Spleen (tissue), 13 donors: ENCODE results near the gene DPF3. TPM values are rescaled to one million over a fixed set of nuclear protein-coding genes. Genes with fewer than 3 reads are reported as not detected.

Experiments used
- DNase-seq: peaks from one replicate; pipeline ENCODE4 v3.0.0-alpha.2; 2020
- H3K27ac ChIP-seq, 8 donors: fragments of 200-600 bp; sonication (generic) in 7 of 8; 1 replicate in 4 of 8; 2 replicates in 4 of 8; pipeline versions ENCODE4 v1.5.0 to v1.8.0; 2016 to 2021; ENCODE audit warnings: inconsistent platforms in 4 of 8, mild to moderate bottlenecking in 4 of 8, moderate library complexity in 1 of 8
- H3K27me3 ChIP-seq, 7 donors: fragments of 200-600 bp; sonication (generic) in 6 of 7; replicated peaks in 1 of 7; 1 replicate in 4 of 7; 2 replicates in 3 of 7; pipeline versions ENCODE4 v1.5.0 to v1.8.0; 2016 to 2021; ENCODE audit warnings: inconsistent platforms in 3 of 7, mild to moderate bottlenecking in 1 of 7
- H3K36me3 ChIP-seq, 6 donors: fragments of 200-600 bp; sonication (generic) in 5 of 6; 1 replicate in 4 of 6; 2 replicates in 2 of 6; pipeline versions ENCODE4 v1.5.0 to v1.8.0; 2016 to 2021; ENCODE audit warnings: inconsistent platforms in 2 of 6
- H3K4me1 ChIP-seq, 6 donors: fragments of 200-600 bp; sonication (generic) in 5 of 6; 1 replicate in 3 of 6; 2 replicates in 3 of 6; pipeline versions ENCODE4 v1.5.0 to v1.8.0; 2016 to 2021; ENCODE audit warnings: inconsistent platforms in 3 of 6
- H3K4me3 ChIP-seq, 8 donors: fragments of 200-600 bp; sonication (generic) in 7 of 8; 1 replicate in 4 of 8; 2 replicates in 4 of 8; pipeline versions ENCODE4 v1.5.0 to v1.8.0; 2016 to 2021; ENCODE audit warnings: inconsistent platforms in 4 of 8, mild to moderate bottlenecking in 4 of 8, moderate library complexity in 2 of 8
- H3K9me3 ChIP-seq, 8 donors: fragments of 200-600 bp; sonication (generic) in 7 of 8; 1 replicate in 4 of 8; 2 replicates in 4 of 8; pipeline versions ENCODE4 v1.5.0 to v1.8.0; 2016 to 2021; ENCODE audit warnings: inconsistent platforms in 4 of 8
- POLR2A ChIP-seq, 3 donors: fragments of 450-650 bp; IDR thresholded peaks; one replicate each; pipeline ENCODE4 v1.5.1; 2017; ENCODE audit warnings: antibody characterized with exemption in 3 of 3, mild to moderate bottlenecking in 1 of 3
- POLR2AphosphoS5 ChIP-seq, 3 donors: sonication (generic); formaldehyde crosslinking; IDR thresholded peaks; one replicate each; pipeline ENCODE4 v1.5.1; 2017; ENCODE audit warnings: antibody characterized with exemption in 3 of 3
- WGBS, 5 donors: extraction: QIAGEN DNeasy Blood & Tissue Kit in 3 of 5; methylation state at CpG; one replicate each; pipeline versions ENCODE4 v1.1.5 to v1.1.7; 2013 to 2018; 5-methylcytosine and 5-hydroxymethylcytosine counted together
- intact Hi-C: fragments of 100-400 bp; cut with DNase I; formaldehyde crosslinking; loops from one replicate; pipeline ENCODE4 v1.15.0; 2023; ENCODE audit warnings: low total_unique reads
- long read RNA-seq, 2 donors: transcript quantifications; one replicate each; lab custom pipeline, GENCODE V29; 2026
- polyA plus RNA-seq, 3 donors: library from polyadenylated mRNA; stranded (reverse); fragments of 200-250 nt; gene quantifications; one replicate each; pipeline ENCODE4 v1.2.1, GENCODE V29; 2013
- total RNA-seq, 7 donors: library from RNA; depleted of rRNA in 3 of 7; stranded (reverse); fragments of >200 nt in 3 of 7; fragmentation: NEBNext Ultra II Directional in 4 of 7; extraction: Animal tissue kit (Norgen Biotek cat#: 25700) in 4 of 7; gene quantifications; one replicate each; pipeline versions ENCODE4 v1.1.0 to v1.2.1, GENCODE V29; 2016 to 2021
- TF ChIP-seq, protein P1 (sequence below), 11 experiments: fragments of 200-600 bp in 7 of 11; fragments of 450-650 bp in 4 of 11; sonication (generic) in 4 of 11; IDR thresholded peaks in 8 of 11; conservative IDR thresholded peaks in 3 of 11; 1 replicate in 7 of 11; 2 replicates in 4 of 11; pipeline versions ENCODE4 v1.4.0 to v1.8.0; 2016 to 2021; ENCODE audit warnings: antibody characterized with exemption in 11 of 11, inconsistent platforms in 4 of 11, mild to moderate bottlenecking in 1 of 11
- donor health status: healthy with polysubstance abuse.
- donor health status: DM: no; HTN: no; CAD: no; lungs with moderate emphysema.
- donor health status: DM: no; HTN: no; CAD: no.
- donor health status: Bipolar disorder and iron deficiency.
- donor health status: healthy.
- donor health status: DM: no; HTN: no; CAD: no.
- donor health status: DM: yes; HTN: yes; CAD: no.

DPF3 gene
- total RNA-seq (1 to 10 TPM; 2.5 to 8.9 (median 3.5) TPM), polyA plus RNA-seq (1 to 10 TPM in 2 of 3 donors, under 1 TPM in 1; 0.76 to 1.2 (median 1.1) TPM)
- long read RNA-seq, donor 1 = 0 reads
- long read RNA-seq, donor 2 = 0 reads

DNA sequence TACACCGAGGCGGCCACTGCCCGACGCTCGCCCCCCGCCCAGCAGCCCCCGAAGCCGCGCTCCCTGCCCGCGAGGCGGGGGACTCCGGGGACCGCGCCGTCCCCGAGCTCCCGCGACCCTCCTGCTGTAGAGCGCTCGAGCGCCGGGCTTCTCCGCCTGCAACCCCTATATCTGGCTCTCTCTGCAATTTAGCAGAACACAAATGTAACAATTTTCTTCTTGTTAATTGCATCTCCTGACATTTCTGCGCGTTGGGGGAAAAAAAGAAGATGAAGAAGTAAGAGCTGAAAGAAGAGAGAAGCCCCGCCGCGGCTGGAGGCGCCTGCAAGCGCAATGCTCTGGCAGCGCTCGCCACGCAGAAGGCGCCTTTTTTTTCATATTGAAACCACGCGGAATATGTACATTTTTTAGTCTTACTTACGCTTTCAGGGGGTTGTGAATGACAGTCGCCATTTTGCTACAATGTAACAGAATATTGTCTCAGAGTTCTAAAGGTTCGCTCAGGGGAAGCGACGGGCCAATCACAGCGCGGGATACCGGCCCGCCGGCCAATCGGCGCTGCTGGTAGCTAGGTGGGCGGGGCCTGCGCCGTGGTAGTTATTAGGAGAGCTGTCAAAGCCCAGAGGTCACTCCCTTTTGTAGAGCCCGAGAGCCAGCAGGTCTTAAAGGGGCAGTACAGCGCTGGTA, at the start of gene DPF3:
Gene DPF3 (minus strand): TSS at position 466 of the 687 bp plus-strand sequence. CDS start 13 bp downstream, at position 453.
- peak; percentile 96 for DNase-seq
- Histone ChIP-seq H3K4me1 (peaks cover 11 to 40% (median 27%) of the 10 kb centered on the region in 6 donors), H3K9me3 (no peaks in the 10 kb centered on the region), H3K27me3 (peaks cover 0 to 76% (median 22%) of the 10 kb centered on the region in 7 donors), H3K36me3 (no peaks in the 10 kb centered on the region), H3K4me3 (peak within 1 kb of the TSS; percentile 68 to 97 (median 91)), H3K27ac (peak within 1 kb of the TSS in 5 of 8 donors; percentile 41 to 70 (median 63))
- intact Hi-C loops = loop anchor here (10.0 kb wide), 1 partner anchor 279 kb away; no protein-coding TSS in a partner anchor
- 0 to 1% (median 0%) methylated on average over 40 to 54 of the region's 54 CpGs for WGBS, 5 donors
- TF ChIP-seq POLR2AphosphoS5 (IDR thresholded peaks at IDR 0.05) = peak; percentile 66 to 87 (median 80)
- TF ChIP-seq, protein P1, sequence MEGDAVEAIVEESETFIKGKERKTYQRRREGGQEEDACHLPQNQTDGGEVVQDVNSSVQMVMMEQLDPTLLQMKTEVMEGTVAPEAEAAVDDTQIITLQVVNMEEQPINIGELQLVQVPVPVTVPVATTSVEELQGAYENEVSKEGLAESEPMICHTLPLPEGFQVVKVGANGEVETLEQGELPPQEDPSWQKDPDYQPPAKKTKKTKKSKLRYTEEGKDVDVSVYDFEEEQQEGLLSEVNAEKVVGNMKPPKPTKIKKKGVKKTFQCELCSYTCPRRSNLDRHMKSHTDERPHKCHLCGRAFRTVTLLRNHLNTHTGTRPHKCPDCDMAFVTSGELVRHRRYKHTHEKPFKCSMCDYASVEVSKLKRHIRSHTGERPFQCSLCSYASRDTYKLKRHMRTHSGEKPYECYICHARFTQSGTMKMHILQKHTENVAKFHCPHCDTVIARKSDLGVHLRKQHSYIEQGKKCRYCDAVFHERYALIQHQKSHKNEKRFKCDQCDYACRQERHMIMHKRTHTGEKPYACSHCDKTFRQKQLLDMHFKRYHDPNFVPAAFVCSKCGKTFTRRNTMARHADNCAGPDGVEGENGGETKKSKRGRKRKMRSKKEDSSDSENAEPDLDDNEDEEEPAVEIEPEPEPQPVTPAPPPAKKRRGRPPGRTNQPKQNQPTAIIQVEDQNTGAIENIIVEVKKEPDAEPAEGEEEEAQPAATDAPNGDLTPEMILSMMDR (IDR thresholded peaks at IDR 0.05 in 8 of 11, conservative IDR thresholded peaks at IDR 0.05 in 3 of 11) = no peak

DNA sequence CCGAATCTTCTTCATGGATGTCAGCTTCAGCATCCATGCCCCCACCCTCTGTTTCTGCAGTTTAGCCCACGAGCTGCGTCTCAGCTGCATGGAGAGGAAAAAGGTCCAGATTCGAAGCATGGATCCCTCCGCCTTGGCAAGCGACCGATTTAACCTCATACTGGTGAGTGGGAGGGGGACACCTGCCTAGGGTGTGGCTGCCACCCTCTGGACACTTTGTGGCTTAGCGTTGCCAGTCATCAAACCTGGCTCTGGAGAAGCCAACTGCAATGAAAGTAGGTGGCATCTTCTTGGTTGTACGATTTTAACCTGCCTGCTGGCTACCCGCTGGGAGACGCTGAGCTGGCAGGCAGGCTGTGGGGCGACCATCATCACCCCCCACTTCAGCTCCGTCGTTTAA, 49.0 kb upstream of the DPF3 start:
- Histone ChIP-seq H3K36me3 (peaks cover 0 to 99% (median 66%) of the 10 kb centered on the region in 6 donors), H3K27me3 (no peaks in the 10 kb centered on the region), H3K9me3 (no peaks in the 10 kb centered on the region), H3K27ac (no peak overlapping the region), H3K4me1 (peaks cover 0 to under 1% (median 0%) of the 10 kb centered on the region in 6 donors), H3K4me3 (no peak overlapping the region)
- WGBS, 5 donors = 92 to 100% (median 95%) methylated on average over 3 to 14 of the region's 14 CpGs
- no peak for TF ChIP-seq POLR2A (IDR thresholded peaks at IDR 0.05)
- TF ChIP-seq POLR2AphosphoS5 (IDR thresholded peaks at IDR 0.05) = no peak
- peak; percentile 49 for DNase-seq
- intact Hi-C loops = no loop called here

DNA sequence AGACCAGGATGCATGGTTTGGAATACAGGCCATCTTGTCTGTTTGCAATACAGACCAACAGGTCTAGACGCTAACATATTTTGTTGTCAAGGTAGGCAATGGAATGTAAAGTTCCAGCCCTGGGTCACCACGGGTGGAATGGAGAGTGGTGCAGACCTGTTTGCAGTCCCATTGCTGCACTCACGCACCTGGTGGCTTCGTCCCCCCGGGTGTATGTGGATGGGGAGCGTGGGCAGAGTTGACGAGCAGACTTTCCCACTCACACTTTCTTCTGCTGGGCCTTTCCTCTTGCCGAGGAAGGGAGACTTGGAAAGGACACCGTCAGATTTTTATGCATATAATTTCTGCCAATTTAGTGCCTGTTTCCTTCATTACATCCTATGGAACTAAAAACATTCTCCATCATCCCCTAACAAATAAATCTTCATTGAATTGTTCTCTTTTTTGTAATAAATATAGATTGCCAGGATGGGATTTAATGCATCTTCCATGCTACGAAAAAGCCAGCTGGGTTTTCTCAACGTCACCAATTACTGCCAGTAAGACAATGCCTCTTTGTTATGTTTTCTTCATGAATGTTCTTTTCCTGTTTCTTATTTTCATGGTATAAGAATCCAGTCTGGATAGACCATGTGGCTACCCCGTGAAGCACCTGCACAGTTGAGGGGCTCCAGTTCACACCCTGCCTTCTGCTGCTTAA, 47.5 kb upstream of the DPF3 start:
- Histone ChIP-seq H3K4me3 (no peak overlapping the region), H3K36me3 (peaks cover 0 to 87% (median 59%) of the 10 kb centered on the region in 6 donors), H3K9me3 (no peaks in the 10 kb centered on the region), H3K27me3 (no peaks in the 10 kb centered on the region), H3K4me1 (peaks cover 0 to 4% (median 0%) of the 10 kb centered on the region in 6 donors), H3K27ac (no peak overlapping the region)
- TF ChIP-seq POLR2AphosphoS5 (IDR thresholded peaks at IDR 0.05) (no peak), POLR2A (IDR thresholded peaks at IDR 0.05) (no peak)
- TF ChIP-seq, protein P1 (IDR thresholded peaks at IDR 0.05 in 8 of 11, conservative IDR thresholded peaks at IDR 0.05 in 3 of 11) = no peak
- peak; percentile 24 for DNase-seq
- 91 to 93% (median 93%) methylated on average over 12 of the region's 12 CpGs for WGBS, 5 donors
- intact Hi-C loops = no loop called here

DNA sequence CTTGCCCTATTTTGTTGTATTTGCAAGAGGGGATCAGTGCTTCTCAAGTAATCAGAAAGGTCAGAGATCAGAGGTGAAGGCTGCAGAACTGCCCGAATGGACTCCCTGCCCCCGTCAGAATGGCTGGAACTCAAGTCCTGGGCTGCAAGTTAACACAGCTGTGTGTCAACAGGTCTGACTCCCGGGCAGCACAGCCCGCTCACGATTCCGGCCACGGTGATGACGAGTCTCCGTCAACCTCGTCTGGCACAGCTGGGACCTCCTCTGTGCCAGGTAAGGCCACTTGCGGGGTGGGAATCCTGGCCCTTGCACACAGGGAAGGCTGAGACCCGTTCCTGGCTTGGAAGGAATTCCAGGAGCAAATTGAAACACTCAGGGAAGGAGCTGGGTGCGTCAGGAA, 45.7 kb upstream of the DPF3 start:
- peak; percentile 56 for DNase-seq
- Histone ChIP-seq H3K27me3 (no peaks in the 10 kb centered on the region), H3K36me3 (peaks cover 0 to 70% (median 56%) of the 10 kb centered on the region in 6 donors), H3K4me3 (no peak overlapping the region), H3K9me3 (no peaks in the 10 kb centered on the region), H3K27ac (no peak overlapping the region), H3K4me1 (peaks cover 0 to 4% (median 0%) of the 10 kb centered on the region in 6 donors)
- TF ChIP-seq, protein P1 (IDR thresholded peaks at IDR 0.05 in 8 of 11, conservative IDR thresholded peaks at IDR 0.05 in 3 of 11) = no peak
- peak in 1 of 3 donors; percentile 18 for TF ChIP-seq POLR2AphosphoS5 (IDR thresholded peaks at IDR 0.05)
- intact Hi-C loops = no loop called here
- 83 to 91% (median 91%) methylated on average over 8 to 13 of the region's 13 CpGs for WGBS, 5 donors
